NT2/D1 (cell line): ENCODE data around the gene MAST4.

Experiments used
- SUZ12 ChIP-seq: IDR thresholded peaks from 2 replicates; pipeline ENCODE4 v1.6.1; 2011; ENCODE audit not compliant: insufficient read length, insufficient read depth; ENCODE audit errors: extremely low read depth
- YY1 ChIP-seq: IDR thresholded peaks from 2 replicates; pipeline ENCODE4 v1.6.1; 2011; ENCODE audit not compliant: insufficient read length, insufficient read depth
- ZNF274 ChIP-seq: IDR thresholded peaks from 2 replicates; pipeline ENCODE4 v1.6.1; 2011; ENCODE audit warnings: mild to moderate bottlenecking, low read depth, low read length

DNA sequence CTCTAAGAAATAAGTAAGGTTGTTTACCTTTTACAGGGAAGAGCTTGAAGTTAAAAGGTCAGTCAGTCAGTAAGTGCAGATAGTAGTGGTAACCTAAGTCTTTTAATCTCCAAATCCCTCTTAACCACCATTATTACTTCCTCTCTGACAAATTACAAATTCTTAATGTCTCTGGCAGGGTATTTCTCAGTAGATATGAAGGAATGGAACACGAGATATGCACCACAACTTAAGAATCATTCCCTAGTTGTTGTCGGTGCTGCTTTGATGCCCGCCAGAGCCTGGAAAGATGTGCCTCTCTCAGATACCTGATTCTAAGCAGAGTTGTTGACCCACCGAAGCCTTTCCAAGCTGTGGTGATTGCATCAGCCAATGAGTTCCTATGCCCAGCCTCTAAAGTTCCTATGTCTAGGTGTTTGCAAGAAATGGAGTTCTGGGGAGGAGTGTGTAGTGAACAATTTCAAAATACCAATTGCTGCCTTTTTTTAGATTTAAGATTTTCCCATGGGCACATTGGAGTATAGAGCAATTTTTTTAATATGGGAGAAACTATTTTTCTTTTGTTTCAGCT is 521.9 kb downstream of the MAST4 start:
- TF ChIP-seq SUZ12 (no peak), YY1 (no peak), ZNF274 (no peak)
